HEK293 (cell line): Measurements from ENCODE around the gene CASZ1.

Experiments used
- CTCF ChIA-PET: fragments of 350-600 bp; formaldehyde crosslinking; extraction: SDS; loops from one replicate; lab custom pipeline; 2021; ENCODE audit warnings: antibody characterized with exemption; lab: Yijun Ruan, JAX
- POLR2A ChIA-PET: fragments of 300-600 bp; formaldehyde crosslinking; extraction: SDS; loops from one replicate; lab custom pipeline; 2020; ENCODE audit warnings: antibody characterized with exemption, inconsistent platforms; lab: Yijun Ruan, JAX
- H3K27ac ChIP-seq: fragments of 200-500 bp; sonication (Bioruptor generic); 2 replicates; pipeline ENCODE4 v1.5.1; 2014; ENCODE audit warnings: low read depth, low read length, control low read depth, inconsistent platforms; ENCODE audit errors: extremely low read depth
- H3K36me3 ChIP-seq, 2 experiments: fragments of 200-500 bp in 1 of 2; sonication (Bioruptor generic) in 1 of 2; 1 replicate in 1 of 2; 2 replicates in 1 of 2; pipeline ENCODE4 v1.5.1; 2014 to 2017; ENCODE audit warnings: inconsistent platforms in 2 of 2, low read length in 2 of 2; ENCODE audit not compliant: control insufficient read depth in 2 of 2, insufficient read depth in 1 of 2
- H3K4me1 ChIP-seq: fragments of 200-500 bp; sonication (Bioruptor generic); 2 replicates; pipeline ENCODE4 v1.5.1; 2014; ENCODE audit warnings: mild to moderate bottlenecking, low read length, inconsistent platforms; ENCODE audit not compliant: control insufficient read depth, insufficient read depth
- H3K4me3 ChIP-seq: 2 replicates; pipeline ENCODE4 v1.5.1; 2011; ENCODE audit warnings: low read depth, mild to moderate bottlenecking, control low read depth, low read length, moderate library complexity
- H3K9me3 ChIP-seq: fragments of 200-500 bp; sonication (Bioruptor generic); 2 replicates; pipeline ENCODE4 v1.5.1; 2014; ENCODE audit warnings: low read depth, low read length, inconsistent platforms; ENCODE audit not compliant: control insufficient read depth, insufficient read depth
- GLIS1 ChIP-seq: fragments of 450-650 bp; formaldehyde crosslinking; IDR thresholded peaks from 2 replicates; pipeline ENCODE4 v1.5.1; 2016; ENCODE audit warnings: missing biosample characterization, missing genetic modification characterization
- MYNN ChIP-seq: fragments of 450-650 bp; formaldehyde crosslinking; IDR thresholded peaks from 2 replicates; pipeline ENCODE4 v1.5.1; 2016; ENCODE audit warnings: missing biosample characterization, missing genetic modification characterization, borderline replicate concordance
- WT1 ChIP-seq: fragments of 450-650 bp; formaldehyde crosslinking; IDR thresholded peaks from 2 replicates; pipeline ENCODE4 v1.5.1; 2016; ENCODE audit warnings: missing biosample characterization, missing genetic modification characterization
- YY2 ChIP-seq: fragments of 450-650 bp; formaldehyde crosslinking; IDR thresholded peaks from 2 replicates; pipeline ENCODE4 v1.5.1; 2016; ENCODE audit warnings: missing biosample characterization, missing genetic modification characterization
- ZBTB8A ChIP-seq: fragments of 450-650 bp; formaldehyde crosslinking; IDR thresholded peaks from 2 replicates; pipeline ENCODE4 v1.5.1; 2016; ENCODE audit warnings: missing biosample characterization, missing genetic modification characterization
- ZIC2 ChIP-seq: fragments of 450-650 bp; formaldehyde crosslinking; IDR thresholded peaks from 2 replicates; pipeline ENCODE4 v1.5.1; 2016; ENCODE audit warnings: missing biosample characterization, missing genetic modification characterization
- ZNF10 ChIP-seq: fragments of 450-650 bp; formaldehyde crosslinking; IDR thresholded peaks from 2 replicates; pipeline ENCODE4 v1.5.1; 2017; ENCODE audit warnings: missing biosample characterization, missing genetic modification characterization
- ZNF132 ChIP-seq: fragments of 450-650 bp; formaldehyde crosslinking; IDR thresholded peaks from 2 replicates; pipeline ENCODE4 v1.5.1; 2017; ENCODE audit warnings: missing biosample characterization, missing genetic modification characterization, borderline replicate concordance
- ZNF155 ChIP-seq: fragments of 450-650 bp; formaldehyde crosslinking; IDR thresholded peaks from 2 replicates; pipeline ENCODE4 v1.5.1; 2016; ENCODE audit warnings: missing biosample characterization, missing genetic modification characterization
- ZNF19 ChIP-seq: fragments of 450-650 bp; formaldehyde crosslinking; IDR thresholded peaks from 2 replicates; pipeline ENCODE4; 2016; ENCODE audit warnings: missing biosample characterization, missing genetic modification characterization, low read depth
- ZNF214 ChIP-seq: fragments of 450-650 bp; formaldehyde crosslinking; IDR thresholded peaks from 2 replicates; pipeline ENCODE4 v1.5.1; 2017; ENCODE audit warnings: missing biosample characterization, mild to moderate bottlenecking, missing genetic modification characterization, borderline replicate concordance
- ZNF335 ChIP-seq: fragments of 450-650 bp; formaldehyde crosslinking; conservative IDR thresholded peaks from 2 replicates; pipeline ENCODE4 v1.5.1; 2016; ENCODE audit warnings: missing biosample characterization, missing genetic modification characterization
- ZNF423 ChIP-seq: fragments of 450-650 bp; formaldehyde crosslinking; IDR thresholded peaks from 2 replicates; pipeline ENCODE4 v1.5.1; 2016; ENCODE audit warnings: missing biosample characterization, missing genetic modification characterization
- ZNF600 ChIP-seq: fragments of 450-650 bp; formaldehyde crosslinking; IDR thresholded peaks from 2 replicates; pipeline ENCODE4 v1.5.1; 2016; ENCODE audit warnings: missing biosample characterization, missing genetic modification characterization
- ZNF658 ChIP-seq: fragments of 450-650 bp; formaldehyde crosslinking; IDR thresholded peaks from 2 replicates; pipeline ENCODE4; 2016; ENCODE audit warnings: missing biosample characterization, missing genetic modification characterization
- ZNF670 ChIP-seq: fragments of 450-650 bp; formaldehyde crosslinking; IDR thresholded peaks from 2 replicates; pipeline ENCODE4 v1.5.1; 2016; ENCODE audit warnings: missing biosample characterization, missing genetic modification characterization, low read depth
- ZNF76 ChIP-seq: fragments of 450-650 bp; formaldehyde crosslinking; IDR thresholded peaks from 2 replicates; pipeline ENCODE4; 2016; ENCODE audit warnings: low read depth, missing biosample characterization, missing genetic modification characterization, borderline replicate concordance
- ZSCAN30 ChIP-seq: fragments of 450-650 bp; IDR thresholded peaks from 2 replicates; pipeline ENCODE4 v1.5.1; 2018; ENCODE audit warnings: missing biosample characterization, mild to moderate bottlenecking, missing genetic modification characterization, moderate library complexity
- TF ChIP-seq, protein P1 (sequence below): fragments of 450-650 bp; formaldehyde crosslinking; IDR thresholded peaks from 2 replicates; pipeline ENCODE4 v1.5.1; 2017; ENCODE audit warnings: missing biosample characterization, missing genetic modification characterization
- TF ChIP-seq, protein P2 (sequence below): fragments of 450-650 bp; formaldehyde crosslinking; IDR thresholded peaks from 2 replicates; pipeline ENCODE4 v1.5.1; 2017; ENCODE audit warnings: missing biosample characterization, missing genetic modification characterization
- TF ChIP-seq, protein P3 (sequence below): fragments of 450-650 bp; formaldehyde crosslinking; IDR thresholded peaks from 2 replicates; pipeline ENCODE4 v1.5.1; 2016; ENCODE audit warnings: missing biosample characterization, missing genetic modification characterization

Gene CASZ1

DNA sequence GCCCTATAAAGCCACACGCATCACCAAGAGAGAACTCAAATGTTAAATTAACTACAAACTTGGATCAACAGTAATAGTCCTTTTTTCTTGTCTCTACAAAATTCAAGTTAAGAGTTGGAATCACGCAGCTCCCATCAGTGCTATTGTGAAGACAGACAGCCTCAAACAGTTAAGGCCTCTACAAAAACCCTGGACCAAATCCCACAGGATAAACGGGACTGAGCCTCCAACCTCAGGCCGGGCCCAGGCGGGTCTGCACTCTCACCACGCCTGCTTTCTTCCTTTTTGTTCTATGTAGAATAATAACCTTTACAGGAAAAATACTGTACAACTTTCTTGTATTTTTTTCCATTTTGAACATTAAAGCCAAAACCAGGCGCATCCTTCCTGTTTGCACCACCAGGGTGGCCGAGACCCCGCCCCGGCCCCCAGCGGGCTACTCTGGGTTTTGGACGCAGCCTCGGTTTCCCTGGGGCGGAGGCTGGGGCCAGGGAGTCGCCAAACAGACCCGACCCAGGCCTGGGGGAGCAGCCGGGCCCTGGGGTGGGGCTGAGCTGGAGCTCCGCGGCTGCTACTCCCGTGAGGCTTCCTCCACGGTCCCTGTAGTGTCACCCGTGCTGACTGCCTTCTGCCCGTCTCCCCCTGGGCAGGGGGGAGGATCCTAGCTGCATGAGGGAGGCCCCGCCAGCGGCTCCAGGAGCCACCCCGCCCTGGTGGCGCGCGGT, 158.4 kb downstream of the CASZ1 start:
- ChIA-PET CTCF (interaction anchor here (0.6 kb wide), 1 partner anchor 306 kb away, joined by 3 read pairs; no protein-coding TSS in a partner anchor), POLR2A (no interaction called here)
- Histone ChIP-seq H3K27ac (no peak overlapping the region), H3K4me3 (no peak overlapping the region), H3K9me3 (no peaks in the 10 kb centered on the region), H3K36me3 (peaks cover 0 to 18% of the 10 kb centered on the region in 2 experiments; a peak in 1 of 3 replicates), H3K4me1 (peaks cover 4% of the 10 kb centered on the region)
- TF ChIP-seq MYNN (tag by site-specific recombination) (peak; percentile 62; the same call in 1 of the 2 replicates), ZNF132 (tag by site-specific recombination) (no peak)

DNA sequence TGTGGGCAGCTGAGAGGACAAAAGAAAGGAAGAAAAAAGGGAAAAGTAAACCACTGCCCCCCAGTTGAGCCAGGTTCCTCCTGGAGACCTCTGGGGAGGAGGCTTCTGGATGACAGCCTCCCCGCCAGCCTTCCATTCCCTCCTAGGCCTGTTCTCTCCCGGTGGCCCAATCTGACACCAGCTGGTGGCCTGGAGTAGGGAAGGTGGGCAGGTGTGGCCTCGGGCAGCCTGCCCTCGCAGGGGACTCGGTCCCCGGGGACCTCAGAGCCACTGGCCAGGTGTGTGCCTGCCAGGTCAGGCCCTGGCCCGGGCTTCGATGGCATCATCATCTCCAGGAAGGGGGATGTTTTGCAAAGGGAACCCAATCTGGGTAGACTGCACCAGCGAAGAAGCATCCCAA, 159.0 kb downstream of the CASZ1 start:
- peaks cover 0 to 12% of the 10 kb centered on the region in 2 experiments; a peak in 1 of 3 replicates for H3K36me3 ChIP-seq
- TF ChIP-seq ZNF10 (no peak), GLIS1 (tag by site-specific recombination) (peak; percentile 68)
- TF ChIP-seq, all 188 proteins: peak for 1
- Histone ChIP-seq H3K4me3 (no peak overlapping the region), H3K4me1 (peaks cover 4% of the 10 kb centered on the region), H3K27ac (no peak overlapping the region), H3K9me3 (no peaks in the 10 kb centered on the region)
- ChIA-PET CTCF (interaction anchor here (0.6 kb wide), 2 partner anchors 307 to 570 kb away, joined by 3 to 4 read pairs; no protein-coding TSS in a partner anchor), POLR2A (no interaction called here)

DNA sequence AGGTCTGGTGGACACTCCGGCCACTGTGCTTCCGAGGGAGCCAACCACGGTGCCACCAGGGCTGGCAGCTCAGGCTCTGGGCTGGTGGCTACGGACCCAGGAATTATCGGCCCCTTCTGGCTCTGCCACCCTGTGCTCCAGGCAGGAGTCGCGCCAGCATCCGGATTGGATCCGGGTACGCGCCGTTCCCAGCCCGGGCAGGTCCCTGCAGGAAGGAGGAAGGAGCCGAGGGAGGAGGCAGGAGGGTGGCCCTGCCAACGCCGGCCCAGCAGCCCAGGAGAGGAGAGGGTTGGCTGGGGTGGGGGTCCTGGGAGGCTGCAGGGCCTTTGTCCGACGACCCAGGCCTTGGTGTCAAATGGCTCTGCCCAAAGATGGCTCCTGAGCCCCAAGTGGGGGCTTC, 160.5 kb downstream of the CASZ1 start:
- ChIA-PET CTCF (interaction anchor here (0.7 kb wide), 1 partner anchor 627 kb away, joined by 5 read pairs; no protein-coding TSS in a partner anchor), POLR2A (no interaction called here)
- H3K4me3 ChIP-seq, result no peak overlapping the region
- no peak overlapping the region for H3K27ac ChIP-seq
- H3K9me3 ChIP-seq, result no peaks in the 10 kb centered on the region
- H3K4me1 ChIP-seq, result peaks cover 4% of the 10 kb centered on the region
- TF ChIP-seq ZNF19 (tag by site-specific recombination) (no peak), ZNF600 (0 out of 2 replicates have a peak, but pooled peaks have one; percentile 36), ZNF658 (tag by site-specific recombination) (no peak), ZNF670 (tag by site-specific recombination) (no peak), ZNF76 (tag by site-specific recombination) (no peak), ZNF155 (no peak), ZSCAN30 (no peak), ZIC2 (tag by site-specific recombination) (no peak)
- peaks cover 0 to 11% of the 10 kb centered on the region in 2 experiments; a peak in 1 of 3 replicates for H3K36me3 ChIP-seq

DNA sequence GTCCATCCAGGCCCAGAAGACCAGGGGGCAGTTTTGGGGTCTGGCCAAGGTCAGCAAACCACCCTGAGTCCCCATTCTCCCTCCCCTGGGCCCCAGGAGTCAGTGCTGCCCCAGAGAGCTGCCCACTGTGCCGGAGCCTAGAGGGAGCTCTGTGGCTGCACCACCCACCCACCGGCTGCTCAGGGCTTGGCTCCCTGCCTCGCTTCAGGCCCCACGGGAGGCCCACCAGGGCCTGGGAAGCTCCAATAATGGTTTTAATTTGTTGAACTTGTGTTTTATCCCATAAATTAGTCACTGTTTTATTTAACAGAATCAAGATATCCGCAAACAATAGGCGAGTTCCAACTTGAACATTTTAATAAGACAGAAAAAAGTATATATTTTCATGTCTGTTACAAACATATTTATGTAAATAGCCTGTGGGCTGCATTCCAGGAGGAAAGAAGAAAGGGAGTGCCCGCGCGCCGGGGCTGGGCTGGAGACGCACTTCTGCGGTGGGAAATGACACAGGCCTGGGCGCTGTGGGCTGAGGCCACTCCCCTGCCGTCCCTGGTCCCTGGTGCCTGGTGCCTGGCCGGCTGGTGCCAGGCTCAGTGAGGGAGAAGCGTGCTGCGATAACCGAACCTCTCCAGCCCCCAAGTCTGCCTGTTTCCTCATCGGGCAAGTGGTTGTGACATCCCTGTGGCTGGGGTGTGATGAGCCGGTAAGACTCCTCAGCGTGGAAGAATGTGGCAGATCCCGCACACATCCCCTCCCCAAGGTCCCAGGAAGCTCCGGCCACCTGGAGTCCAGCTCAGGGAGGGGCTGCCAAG, 161.2 kb downstream of the CASZ1 start:
- peaks cover 4% of the 10 kb centered on the region for H3K4me1 ChIP-seq
- TF ChIP-seq WT1 (tag by site-specific recombination), result peak; percentile 32
- peak; percentile 86 for TF ChIP-seq ZNF423 (tag by site-specific recombination)
- peak; percentile 77 for TF ChIP-seq ZNF335 (tag by site-specific recombination)
- peak; percentile 58; the same call in 1 of the 2 replicates for TF ChIP-seq ZBTB8A (tag by site-specific recombination)
- TF ChIP-seq, protein P1, sequence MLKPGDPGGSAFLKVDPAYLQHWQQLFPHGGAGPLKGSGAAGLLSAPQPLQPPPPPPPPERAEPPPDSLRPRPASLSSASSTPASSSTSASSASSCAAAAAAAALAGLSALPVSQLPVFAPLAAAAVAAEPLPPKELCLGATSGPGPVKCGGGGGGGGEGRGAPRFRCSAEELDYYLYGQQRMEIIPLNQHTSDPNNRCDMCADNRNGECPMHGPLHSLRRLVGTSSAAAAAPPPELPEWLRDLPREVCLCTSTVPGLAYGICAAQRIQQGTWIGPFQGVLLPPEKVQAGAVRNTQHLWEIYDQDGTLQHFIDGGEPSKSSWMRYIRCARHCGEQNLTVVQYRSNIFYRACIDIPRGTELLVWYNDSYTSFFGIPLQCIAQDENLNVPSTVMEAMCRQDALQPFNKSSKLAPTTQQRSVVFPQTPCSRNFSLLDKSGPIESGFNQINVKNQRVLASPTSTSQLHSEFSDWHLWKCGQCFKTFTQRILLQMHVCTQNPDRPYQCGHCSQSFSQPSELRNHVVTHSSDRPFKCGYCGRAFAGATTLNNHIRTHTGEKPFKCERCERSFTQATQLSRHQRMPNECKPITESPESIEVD (tag by site-specific recombination), result peak; percentile 91
- no peak for TF ChIP-seq ZNF214 (tag by site-specific recombination)
- TF ChIP-seq YY2 (tag by site-specific recombination), result no peak
- TF ChIP-seq, protein P2, sequence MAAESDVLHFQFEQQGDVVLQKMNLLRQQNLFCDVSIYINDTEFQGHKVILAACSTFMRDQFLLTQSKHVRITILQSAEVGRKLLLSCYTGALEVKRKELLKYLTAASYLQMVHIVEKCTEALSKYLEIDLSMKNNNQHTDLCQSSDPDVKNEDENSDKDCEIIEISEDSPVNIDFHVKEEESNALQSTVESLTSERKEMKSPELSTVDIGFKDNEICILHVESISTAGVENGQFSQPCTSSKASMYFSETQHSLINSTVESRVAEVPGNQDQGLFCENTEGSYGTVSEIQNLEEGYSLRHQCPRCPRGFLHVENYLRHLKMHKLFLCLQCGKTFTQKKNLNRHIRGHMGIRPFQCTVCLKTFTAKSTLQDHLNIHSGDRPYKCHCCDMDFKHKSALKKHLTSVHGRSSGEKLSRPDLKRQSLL (tag by site-specific recombination), result 0 out of 2 replicates have a peak, but pooled peaks have one; percentile 26
- TF ChIP-seq, protein P3, sequence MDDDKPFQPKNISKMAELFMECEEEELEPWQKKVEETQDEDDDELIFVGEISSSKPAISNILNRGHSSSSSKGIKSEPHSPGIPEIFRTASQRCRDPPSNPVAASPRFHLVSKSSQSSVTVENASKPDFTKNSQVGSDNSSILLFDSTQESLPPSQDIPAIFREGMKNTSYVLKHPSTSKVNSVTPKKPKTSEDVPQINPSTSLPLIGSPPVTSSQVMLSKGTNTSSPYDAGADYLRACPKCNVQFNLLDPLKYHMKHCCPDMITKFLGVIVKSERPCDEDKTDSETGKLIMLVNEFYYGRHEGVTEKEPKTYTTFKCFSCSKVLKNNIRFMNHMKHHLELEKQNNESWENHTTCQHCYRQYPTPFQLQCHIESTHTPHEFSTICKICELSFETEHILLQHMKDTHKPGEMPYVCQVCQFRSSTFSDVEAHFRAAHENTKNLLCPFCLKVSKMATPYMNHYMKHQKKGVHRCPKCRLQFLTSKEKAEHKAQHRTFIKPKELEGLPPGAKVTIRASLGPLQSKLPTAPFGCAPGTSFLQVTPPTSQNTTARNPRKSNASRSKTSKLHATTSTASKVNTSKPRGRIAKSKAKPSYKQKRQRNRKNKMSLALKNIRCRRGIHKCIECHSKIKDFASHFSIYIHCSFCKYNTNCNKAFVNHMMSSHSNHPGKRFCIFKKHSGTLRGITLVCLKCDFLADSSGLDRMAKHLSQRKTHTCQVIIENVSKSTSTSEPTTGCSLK (tag by site-specific recombination), result no peak
- peak; percentile 76 for TF ChIP-seq ZNF600

More for the DNA sequence above, 161.2 kb downstream of the CASZ1 start:
- ChIA-PET POLR2A (no interaction called here), CTCF (interaction anchor here (0.6 to 0.7 kb wide), 3 partner anchors 84 to 307 kb away, joined by 3 to 4 read pairs (median 3); no protein-coding TSS in a partner anchor)
- H3K36me3 ChIP-seq, result peaks cover 0 to 11% of the 10 kb centered on the region in 2 experiments; a peak in 1 of 3 replicates
- 0 out of 2 replicates have a peak overlapping the region, but pooled peaks have one; percentile 30 for H3K27ac ChIP-seq
- H3K4me3 ChIP-seq, result no peak overlapping the region
- H3K9me3 ChIP-seq, result no peaks in the 10 kb centered on the region
